GM18868 (cell line): Measurements from ENCODE around the gene ANTXR2.
"Not testable (repeated sequence)": the region's sequence is repeated elsewhere in the genome, so short reads cannot be mapped to it uniquely, and the experiment has no call there.

Experiments used
- ATAC-seq: cut with Tn5 transposase; IDR thresholded peaks from one replicate; pipeline ENCODE4 v1.9.1; 2021; ENCODE audit warnings: mild to moderate bottlenecking, moderate library complexity; ENCODE audit not compliant: unreplicated experiment

The ANTXR2 gene

DNA sequence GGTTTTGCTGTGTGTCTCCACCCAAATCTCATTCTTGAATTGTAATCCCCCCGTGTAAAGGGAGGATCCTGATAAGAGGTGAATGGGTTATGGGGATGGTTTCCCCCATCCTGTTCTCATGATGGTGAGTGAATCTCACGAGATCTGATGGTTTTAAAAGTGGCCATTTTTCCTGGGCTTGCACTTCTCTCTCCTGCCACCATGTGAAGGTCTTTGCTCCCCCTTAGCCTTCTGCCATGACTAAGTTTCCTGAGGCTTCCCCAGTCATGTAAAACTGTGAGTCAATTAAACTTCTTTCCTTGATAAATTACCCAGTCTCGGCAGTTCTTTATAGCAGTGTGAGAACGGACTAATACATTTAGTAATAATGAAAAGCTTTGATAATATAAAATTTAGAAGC, 46.9 kb downstream of the ANTXR2 start:
- ATAC-seq: no peak

DNA sequence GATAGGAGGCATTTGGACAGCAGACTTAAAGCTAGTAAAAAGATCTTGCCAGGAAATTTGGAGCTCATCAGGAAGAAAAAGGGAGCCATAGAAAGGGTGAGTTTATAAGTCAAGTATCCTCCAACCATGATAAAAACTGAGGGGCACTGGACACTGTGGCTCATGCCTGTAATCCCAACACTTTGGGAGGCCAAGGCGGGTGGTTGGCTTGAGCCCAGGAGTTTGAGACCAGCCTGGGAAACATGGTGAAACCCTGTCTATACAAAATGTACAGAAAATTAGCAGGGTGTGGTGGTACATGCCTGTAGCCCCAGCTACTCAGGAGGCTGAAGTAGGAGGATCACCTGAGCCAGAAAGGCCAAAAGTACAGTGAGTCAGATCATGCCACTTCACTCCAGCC, 48.7 kb downstream of the ANTXR2 start:
- ATAC-seq: no peak

DNA sequence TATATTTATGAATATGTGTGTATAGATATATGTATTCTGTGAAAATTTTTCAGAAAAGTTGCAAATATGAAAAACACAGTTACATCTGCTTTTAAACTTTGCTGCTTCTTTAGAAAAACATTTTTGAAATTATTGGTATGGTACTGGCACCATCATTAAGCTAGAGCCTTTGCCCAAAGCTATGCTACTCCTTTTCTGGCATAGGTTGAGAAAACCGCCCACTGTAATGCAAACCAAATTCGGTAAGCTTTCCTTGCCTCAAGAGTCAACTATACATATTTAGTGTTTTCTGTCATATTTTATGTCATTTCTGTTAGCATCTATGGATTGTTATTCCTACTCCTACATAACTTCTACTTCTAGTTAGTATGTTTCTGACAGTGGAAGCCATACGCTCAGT, 50.7 kb downstream of the ANTXR2 start:
- no peak for ATAC-seq

DNA sequence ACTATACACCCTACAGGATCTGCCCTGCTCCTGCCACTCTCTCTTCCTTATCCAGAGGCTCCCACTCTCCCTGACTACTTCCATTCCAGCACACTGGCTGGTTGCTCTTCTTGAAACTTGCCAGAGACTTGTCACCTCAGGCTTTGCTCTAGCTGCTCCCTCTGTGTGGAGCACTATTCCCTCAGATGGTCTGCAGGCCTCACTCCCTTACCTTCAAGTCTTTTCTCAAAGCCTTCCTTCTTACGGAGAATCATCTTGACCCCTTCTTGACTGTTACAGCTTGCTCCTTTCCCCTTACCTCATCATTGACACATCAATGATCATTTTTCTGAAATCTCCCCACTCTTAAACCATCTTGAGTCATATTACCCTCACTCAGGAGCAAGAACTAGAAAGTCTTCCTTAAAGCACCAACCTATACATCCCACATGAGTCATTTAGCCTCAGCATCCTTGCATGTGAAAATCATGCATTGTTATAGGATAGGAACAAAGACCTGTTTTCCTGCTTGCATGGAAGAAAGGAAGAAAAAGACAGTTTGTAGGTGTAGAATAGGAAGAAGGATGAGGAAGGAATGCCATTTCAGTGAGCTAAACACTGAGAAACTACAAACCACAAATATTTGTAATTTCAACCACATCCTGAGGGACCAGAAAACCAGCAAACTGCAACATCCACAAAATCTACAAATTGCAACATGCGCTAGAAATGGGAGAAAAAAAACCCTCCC, 55.7 kb downstream of the ANTXR2 start:
- peak; percentile 67 for ATAC-seq

DNA sequence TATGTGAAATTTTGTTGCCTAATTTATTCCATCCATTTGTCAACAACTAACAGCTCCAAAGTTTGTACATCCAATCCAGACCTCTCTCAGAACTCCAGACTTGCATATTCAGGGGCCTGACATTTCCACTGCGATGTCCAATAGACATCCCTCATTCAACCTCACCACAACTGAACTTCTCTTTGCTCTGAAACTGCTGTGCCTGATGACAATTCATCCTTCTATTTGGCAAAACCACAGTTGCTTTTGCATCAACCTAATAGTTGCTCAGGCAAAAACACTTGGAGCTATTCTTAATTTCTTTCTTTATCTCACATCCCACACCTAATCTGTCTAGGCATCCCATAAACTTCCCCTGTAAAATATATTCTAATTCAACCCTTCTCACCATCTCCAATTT, 56.5 kb downstream of the ANTXR2 start:
- ATAC-seq: no peak

DNA sequence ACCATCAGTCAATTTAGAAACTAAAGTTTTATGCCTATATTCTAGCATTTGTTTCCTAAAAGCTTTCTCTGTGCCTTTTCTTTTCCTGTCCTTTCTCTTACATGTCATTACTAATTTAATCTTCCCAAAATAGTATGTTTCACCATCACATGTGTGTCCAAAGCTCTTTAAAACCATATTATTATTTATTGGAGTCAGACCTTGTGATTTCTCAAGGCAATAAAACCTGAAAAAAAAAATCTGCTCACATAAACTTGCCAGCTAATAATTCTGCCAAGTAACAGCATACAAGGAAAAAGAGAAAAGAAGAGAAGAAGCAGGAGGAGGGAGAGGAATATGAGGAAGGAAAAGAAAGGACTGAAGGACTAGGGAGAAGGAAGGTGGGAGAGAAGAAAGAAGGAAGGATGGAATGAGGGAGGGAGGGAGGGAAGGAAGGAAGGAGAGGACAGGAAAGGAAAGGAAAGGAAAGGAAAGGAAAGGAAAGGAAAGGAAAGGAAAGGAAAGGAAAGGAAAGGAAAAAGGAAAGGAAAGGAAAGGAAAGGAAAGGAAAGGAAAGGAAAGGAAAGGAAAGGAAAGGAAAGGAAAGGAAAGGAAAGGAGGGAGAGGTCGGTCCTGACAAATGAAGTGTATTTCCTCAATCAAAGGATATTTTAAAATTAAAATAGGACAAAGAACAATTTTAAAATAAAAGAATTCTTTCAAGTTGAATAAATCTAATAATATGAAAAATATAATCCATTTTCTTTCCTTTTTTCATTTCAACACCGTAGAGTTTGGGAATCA, 57.4 kb downstream of the ANTXR2 start:
- no peak for ATAC-seq

DNA sequence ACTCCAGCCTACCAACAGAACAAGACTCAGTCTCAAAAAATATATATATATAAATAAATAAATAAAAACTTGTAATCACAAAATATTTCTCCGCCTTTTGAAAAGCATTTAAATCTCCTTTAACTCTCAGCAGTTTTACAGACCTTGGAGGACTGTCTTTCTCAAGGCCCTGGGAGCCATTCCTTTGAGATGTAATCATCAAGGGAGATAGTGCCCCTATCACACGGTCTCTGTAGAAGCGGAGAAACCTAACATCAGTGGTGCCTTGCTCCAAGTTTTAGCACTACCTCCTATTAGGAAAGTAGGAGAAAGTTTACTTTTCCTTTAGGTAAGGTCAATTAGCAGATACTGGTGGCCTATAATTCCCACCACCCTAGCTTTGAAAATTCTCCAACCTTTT, 58.5 kb downstream of the ANTXR2 start:
- no peak for ATAC-seq

DNA sequence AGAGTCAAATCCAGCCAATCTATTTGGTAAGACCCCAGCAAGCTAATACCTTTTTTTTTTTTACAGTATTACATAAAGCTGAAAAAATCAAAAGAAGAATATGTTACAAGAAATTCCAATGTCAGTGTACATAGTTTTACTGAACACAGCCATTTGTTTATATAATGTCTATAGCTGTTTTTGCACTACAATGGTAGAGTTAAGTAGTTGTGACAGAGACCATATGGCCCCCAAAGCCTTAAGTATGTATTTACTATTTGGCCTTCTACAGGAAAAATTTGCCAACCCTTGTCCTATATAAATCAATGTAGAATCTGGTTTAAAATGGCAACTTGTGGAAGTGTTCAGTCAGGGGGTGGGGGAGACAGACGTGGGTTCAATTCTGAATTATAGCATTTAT, 60.7 kb downstream of the ANTXR2 start:
- ATAC-seq: no peak

DNA sequence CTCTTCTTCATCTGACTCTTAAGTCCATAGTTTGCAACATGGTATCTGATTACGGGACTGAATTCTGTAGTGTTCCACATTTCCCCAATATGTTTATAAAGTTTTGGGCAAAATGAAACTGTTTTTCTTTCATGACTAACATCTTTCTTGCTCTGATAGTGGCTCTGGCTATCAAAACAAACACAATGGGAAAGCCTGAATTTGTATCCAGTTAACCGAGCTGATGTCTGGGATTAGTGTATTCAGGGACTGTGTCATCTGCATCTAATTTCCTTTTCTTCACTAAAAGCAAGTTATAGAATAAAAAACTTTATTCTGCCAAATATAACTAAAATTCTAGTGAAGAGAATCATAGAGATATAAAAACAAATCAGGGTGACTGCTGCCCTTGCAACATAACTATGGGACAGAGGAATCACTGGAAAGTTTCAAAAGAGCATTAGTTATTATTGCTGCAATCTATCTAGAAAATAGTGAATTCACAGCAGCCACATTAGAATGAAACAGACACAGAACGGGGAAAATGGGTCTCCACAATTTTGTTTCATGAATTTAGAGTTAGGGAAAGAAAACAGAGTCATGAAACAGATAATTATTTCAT, 61.3 kb downstream of the ANTXR2 start:
- no peak for ATAC-seq

DNA sequence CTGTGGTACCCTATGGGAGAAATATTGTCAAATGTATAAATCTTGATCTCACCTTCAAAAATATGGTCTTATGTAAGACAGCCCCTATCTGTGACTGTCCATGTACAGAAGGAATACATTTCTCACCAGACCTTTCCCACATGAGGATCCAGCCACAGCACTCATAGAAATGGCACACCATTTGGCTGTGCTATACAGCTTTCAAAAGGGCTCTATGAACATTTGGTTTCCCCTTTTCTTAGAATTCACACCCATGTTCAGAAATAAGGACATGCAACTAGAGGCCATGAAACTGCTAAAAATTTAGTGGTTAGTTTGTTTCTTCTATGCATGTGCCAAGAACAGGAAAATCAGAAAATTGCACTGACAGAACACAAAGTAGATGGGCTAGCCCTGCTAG, 62.7 kb downstream of the ANTXR2 start:
- no peak for ATAC-seq

DNA sequence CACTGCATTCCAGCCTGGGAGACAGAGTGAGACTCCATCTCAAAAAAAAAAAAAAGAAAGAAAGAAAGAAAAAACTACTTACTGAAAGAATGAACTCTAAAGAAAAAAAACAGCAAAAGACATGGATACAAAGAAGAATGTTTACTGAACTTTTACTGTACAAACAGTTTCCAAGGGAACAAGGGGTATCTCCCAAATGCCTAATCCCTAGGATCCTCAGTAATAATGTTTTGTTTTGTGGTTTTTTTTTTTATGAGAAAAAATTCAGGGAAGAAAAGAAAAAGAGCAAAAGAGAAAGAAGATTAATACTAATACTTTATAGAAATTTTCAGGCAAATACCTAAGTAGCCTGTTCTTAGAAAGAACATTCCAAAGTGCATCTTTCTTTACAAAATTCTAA, 63.2 kb downstream of the ANTXR2 start:
- ATAC-seq: no peak

DNA sequence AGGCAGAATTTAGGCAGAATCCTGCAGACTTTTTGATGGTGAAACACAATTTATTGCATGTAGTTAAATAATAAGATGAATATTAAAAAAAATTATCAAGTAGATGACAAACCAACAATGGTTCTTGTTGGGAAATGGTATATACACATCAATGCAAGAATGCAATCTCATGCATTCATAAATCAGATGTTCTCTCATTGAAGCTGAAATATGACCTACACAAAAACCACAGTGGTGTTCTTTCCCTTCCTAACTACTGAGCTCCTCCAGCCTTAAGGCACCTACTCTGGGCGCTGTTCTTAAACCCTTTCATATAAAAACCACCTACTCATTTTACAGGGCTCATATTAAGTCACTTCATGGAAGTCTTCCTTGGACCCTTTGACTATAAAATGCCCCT, 64.1 kb downstream of the ANTXR2 start:
- no peak for ATAC-seq

DNA sequence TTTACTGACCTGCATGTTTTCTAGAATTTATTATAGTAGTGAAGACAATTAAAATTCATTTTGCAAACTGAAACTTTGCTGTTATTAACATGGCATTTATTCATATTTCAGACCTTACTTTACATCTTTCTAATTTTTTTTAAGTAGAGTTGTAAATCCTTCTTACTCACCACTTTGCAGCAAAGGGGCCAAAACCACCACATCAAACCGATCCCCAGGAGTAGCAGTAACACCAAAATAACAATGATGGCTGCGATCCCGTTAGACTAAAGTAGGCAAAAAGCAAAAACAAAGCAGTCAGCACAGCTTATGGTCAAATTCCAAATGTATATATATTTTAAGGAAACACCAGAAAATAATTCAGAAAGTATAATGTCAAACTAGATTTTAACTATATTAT, 64.7 kb downstream of the ANTXR2 start:
- no peak for ATAC-seq

DNA sequence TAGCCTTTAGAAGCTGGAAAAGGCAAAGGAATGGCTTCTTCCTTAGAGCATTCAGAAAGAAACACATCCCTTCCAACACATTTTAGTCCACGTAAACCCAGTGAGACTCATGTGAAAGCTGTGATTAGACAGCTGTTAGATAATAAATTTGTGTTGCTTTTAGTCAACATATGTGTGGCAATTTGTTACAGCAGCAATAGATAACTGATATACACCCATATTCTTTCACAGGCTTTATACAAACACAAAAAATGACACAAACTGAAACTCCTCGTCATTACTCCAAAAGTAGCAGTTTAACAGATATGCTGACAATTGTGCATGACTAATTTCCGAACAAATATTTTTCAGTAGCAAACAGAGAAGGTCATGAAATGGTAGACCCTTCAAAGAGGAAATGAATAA, 65.3 kb downstream of the ANTXR2 start:
- peak; percentile 94 for ATAC-seq

DNA sequence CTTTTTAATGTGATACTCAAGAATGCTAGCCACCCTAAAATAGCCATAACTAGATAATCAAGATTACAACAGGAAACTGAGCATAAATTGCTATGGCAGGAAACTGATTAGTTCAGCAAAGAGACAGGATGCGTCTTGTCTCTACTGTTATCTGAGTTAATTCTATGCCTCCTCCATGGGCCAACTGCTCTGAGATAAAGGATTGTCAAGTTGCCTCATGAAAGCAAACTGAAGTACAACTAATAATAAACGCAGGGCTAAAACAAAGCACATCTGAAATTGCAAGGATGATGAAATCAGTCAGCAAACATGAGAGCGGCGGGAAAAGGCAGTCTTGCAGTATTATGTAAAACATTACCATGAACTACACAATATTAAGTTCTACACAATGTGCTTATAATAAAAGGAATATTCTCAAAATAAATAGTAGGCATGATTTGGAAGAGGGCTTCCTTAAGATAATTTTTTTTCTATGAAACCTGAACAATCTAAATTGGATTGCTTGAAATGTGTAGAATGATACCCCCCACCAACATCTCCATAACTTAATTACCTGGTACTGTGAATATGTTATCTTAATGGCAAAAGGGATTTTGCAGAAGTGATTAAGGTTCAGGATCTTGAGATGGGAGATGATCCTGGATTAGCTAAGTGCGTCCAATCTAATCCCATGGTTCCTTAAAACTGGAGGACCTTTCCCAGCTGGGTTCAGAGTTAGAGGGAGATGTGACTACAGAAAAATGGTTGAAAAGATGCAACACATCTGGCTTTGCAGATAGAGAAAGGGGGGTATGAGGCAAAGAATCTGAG, 65.9 kb downstream of the ANTXR2 start:
- no peak for ATAC-seq

DNA sequence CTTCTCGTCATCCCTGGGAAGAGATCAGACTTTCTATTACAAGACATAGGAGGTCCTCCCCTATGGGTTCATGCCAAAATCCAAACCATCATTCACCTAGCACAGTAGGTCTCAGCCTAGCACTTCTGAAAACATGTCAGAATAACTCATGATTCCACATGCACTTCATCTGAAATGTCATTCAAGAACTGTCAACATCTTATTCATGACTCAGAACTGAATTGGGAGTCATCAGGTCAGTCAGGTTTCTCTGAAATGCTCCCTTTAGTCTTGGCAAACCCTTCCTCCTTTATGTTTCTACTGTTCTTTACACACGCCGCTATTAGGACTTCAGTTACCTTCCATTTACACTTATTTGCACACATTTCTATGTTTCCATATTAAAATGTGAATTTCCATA, 67.2 kb downstream of the ANTXR2 start:
- no peak for ATAC-seq

DNA sequence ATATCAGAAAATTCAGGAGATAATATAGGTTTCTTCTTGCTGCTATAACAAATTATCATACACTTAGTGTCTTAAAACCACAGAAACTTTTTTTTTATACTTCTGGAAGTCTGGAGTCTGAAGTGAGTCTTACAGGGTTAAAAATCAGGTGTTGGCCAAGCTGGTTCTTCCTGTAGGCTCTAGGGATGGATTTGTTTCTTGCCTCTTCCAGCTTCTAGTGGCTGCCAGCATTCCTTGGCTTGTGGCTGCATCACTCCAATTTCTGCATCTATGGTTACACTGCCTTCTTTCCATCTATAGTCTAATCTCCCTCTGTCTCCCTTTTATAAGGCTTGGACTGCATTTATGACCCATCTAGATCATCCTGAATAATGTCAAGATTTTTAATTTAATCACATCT, 68.7 kb downstream of the ANTXR2 start:
- ATAC-seq: no peak

DNA sequence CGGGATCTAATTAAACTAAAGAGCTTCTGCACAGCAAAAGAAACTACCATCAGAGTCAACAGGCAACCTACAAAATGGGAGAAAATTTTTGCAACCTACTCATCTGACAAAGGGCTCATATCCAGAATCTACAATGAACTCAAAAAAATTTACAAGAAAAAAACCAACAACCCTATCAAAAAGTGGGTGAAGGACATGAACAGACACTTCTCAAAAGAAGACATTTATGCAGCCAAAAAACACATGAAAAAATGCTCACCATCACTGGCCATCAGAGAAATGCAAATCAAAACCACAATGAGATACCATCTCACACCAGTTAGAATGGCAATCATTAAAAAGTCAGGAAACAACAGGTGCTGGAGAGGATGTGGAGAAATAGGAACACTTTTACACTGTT, 70.5 kb downstream of the ANTXR2 start:
- not testable (repeated sequence) for ATAC-seq

DNA sequence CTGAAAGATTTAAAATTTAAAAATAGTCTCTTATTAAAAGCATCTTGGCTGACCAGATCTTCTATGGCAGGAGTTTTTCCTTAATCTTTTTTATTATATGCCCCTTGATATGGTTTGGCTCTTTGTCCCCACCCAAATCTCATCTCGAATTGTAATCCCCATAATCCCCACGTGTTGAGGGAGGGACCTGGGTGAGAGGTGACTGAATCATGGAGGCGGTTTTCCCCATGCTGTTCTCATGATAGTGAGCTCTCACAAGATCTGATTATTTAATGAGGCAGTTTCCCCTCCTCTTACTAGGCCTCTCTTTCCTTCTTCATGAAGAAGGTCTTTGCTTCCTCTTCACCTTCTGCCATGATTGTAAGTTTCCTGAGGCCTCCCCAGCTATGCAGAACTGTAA, 74.0 kb downstream of the ANTXR2 start:
- not testable (repeated sequence) for ATAC-seq

DNA sequence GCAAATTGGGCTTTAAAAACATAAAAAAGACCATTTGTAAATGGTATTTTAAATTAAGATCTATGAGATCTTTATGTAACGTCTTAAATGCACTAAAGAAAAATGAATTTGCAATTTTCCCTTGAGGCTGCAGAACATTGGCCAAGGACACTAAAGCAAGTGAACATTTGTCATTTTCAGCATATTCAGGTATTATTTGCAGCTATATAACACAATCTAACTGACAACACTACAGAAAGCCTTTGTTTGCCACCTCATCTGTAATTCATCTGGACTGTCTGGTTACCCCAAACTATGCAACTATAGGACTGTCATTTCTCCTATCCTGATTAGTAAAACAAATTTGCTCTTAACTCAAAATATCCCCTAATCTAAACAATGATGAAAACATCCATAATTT, 74.8 kb downstream of the ANTXR2 start:
- no peak for ATAC-seq

DNA sequence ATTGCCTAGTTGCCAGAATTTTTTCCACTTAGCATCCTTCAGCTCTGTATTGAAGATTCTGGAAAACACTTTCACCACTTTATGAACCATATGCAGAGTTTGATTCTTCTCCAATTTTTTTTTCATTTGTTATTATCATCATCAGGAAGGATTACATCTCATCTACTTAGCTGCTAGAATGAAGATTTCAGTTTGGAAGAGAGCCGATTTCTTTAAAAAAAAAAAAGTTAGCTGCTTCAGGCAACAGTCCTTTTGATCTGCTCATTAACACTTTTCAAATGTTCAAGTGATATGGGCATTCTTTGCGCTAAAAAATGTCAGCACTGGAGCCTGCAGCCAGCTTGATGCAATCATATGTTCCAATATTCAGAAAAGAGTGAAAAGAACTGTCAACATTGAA, 76.2 kb downstream of the ANTXR2 start:
- ATAC-seq: no peak
